Nephron progenitor cell (in vitro differentiated cells): ENCODE measurements around the gene ARMC6.

Experiments used
- DNase-seq: peaks from one replicate; pipeline ENCODE4 v3.0.0; 2021
- H3K27ac Mint-ChIP-seq: 2 replicates; pipeline ENCODE4 v1.8.0; 2021; ENCODE audit warnings: mild to moderate bottlenecking, moderate library complexity, mixed read lengths
- H3K27me3 Mint-ChIP-seq: 2 replicates; pipeline ENCODE4 v1.8.0; 2021; ENCODE audit warnings: mild to moderate bottlenecking, low read depth, mixed read lengths; ENCODE audit not compliant: poor library complexity
- H3K36me3 Mint-ChIP-seq: 2 replicates; pipeline ENCODE4 v1.8.0; 2021; ENCODE audit warnings: low read depth, mixed read lengths
- H3K4me1 Mint-ChIP-seq: 2 replicates; pipeline ENCODE4 v1.8.0; 2021; ENCODE audit warnings: mixed read lengths
- H3K4me3 Mint-ChIP-seq: 2 replicates; pipeline ENCODE4 v1.8.0; 2021; ENCODE audit warnings: mild to moderate bottlenecking, moderate library complexity, mixed read lengths
- H3K9me3 Mint-ChIP-seq: 2 replicates; pipeline ENCODE4 v1.8.0; 2021; ENCODE audit warnings: mild to moderate bottlenecking, moderate library complexity, mixed read lengths
- TF ChIP-seq, protein P1 (sequence below): fragments of 200-600 bp; sonication (generic); IDR thresholded peaks from 2 replicates; pipeline ENCODE4 v1.5.0; 2021; ENCODE audit warnings: antibody characterized with exemption

Gene ARMC6

DNA sequence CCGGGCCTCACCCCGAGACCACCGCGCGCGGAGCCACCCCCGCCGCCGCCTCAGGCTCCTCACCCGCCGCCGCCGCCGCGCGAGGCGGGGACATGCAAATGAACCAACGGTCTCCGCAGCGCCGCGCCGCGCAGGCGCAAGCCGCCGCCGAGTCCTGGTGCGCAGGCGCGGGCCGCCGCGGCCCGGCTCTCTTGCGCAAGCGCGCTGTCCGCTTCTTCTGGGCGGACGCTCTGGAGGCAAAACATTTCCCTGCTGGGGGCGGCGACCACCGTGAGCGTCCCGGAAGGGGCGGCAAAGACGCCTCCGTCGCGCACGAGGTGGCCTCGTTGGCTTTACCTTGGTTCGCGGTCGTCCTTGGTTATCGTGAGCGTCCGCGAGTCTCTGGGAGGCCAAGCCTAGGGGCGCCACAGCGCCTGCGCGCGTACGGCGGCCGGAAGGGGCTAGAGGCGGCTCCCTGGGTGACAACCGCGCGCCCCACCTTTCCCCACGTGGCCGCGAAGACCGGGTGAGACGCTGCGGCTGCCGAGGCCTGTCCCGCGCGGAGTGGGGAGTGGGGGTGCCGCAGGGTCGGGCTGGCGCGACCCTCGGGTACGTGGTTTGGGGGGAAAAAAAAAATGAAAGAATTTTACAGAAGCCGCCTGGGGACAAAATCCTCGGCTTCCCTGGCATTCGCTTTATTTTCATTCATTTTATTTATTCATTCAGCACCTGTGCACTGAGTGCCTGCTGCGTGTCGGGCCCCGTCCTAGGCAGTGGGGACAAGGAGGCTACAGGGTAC is at the start of gene ARMC6, which contains the start of gene SUGP2:
ARMC6 (plus strand) TSS at position 178 of the 778 bp plus-strand sequence. CDS start 607 bp downstream, outside the sequence.
SUGP2 (minus strand) TSS at position 92 of the 778 bp plus-strand sequence. CDS start 2,446 bp downstream, outside the sequence.
- peak within 1 kb of the TSS; percentile 93 for H3K27ac Mint-ChIP-seq
- peaks cover 47% of the 10 kb centered on the region for H3K36me3 Mint-ChIP-seq
- H3K4me3 Mint-ChIP-seq = peak within 1 kb of the TSS; percentile 93
- H3K27me3 Mint-ChIP-seq = no peaks in the 10 kb centered on the region
- H3K9me3 Mint-ChIP-seq = peaks cover 23% of the 10 kb centered on the region
- peak; percentile 90 for DNase-seq
- peaks cover 23% of the 10 kb centered on the region for H3K4me1 Mint-ChIP-seq
- TF ChIP-seq, protein P1, sequence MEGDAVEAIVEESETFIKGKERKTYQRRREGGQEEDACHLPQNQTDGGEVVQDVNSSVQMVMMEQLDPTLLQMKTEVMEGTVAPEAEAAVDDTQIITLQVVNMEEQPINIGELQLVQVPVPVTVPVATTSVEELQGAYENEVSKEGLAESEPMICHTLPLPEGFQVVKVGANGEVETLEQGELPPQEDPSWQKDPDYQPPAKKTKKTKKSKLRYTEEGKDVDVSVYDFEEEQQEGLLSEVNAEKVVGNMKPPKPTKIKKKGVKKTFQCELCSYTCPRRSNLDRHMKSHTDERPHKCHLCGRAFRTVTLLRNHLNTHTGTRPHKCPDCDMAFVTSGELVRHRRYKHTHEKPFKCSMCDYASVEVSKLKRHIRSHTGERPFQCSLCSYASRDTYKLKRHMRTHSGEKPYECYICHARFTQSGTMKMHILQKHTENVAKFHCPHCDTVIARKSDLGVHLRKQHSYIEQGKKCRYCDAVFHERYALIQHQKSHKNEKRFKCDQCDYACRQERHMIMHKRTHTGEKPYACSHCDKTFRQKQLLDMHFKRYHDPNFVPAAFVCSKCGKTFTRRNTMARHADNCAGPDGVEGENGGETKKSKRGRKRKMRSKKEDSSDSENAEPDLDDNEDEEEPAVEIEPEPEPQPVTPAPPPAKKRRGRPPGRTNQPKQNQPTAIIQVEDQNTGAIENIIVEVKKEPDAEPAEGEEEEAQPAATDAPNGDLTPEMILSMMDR = no peak

DNA sequence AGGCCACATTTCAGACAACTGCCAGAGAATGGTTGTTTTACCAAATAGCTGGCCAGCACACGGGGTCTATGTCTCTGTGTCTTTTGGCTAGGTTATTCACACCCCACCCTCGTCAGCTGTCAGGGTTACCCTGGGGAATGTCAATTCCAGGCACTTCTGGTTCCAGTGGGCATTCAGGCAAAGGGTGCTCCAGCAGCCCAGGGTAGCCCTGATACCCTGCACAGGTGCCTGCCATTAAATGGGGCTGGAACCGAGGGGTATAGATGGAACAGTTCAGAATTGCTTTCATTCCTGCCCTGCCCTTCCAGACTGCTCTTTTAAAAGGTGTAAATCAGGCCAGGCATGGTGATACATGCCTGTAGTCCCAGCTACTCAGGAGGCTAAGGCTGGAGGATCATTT is 49.2 kb upstream of the ARMC6 start:
- no peak for DNase-seq
- Mint-ChIP-seq H3K4me1 (no peaks in the 10 kb centered on the region), H3K9me3 (no peaks in the 10 kb centered on the region), H3K27ac (no peak overlapping the region), H3K4me3 (no peak overlapping the region), H3K36me3 (no peaks in the 10 kb centered on the region), H3K27me3 (peaks cover 50% of the 10 kb centered on the region)
- TF ChIP-seq, protein P1 = no peak

DNA sequence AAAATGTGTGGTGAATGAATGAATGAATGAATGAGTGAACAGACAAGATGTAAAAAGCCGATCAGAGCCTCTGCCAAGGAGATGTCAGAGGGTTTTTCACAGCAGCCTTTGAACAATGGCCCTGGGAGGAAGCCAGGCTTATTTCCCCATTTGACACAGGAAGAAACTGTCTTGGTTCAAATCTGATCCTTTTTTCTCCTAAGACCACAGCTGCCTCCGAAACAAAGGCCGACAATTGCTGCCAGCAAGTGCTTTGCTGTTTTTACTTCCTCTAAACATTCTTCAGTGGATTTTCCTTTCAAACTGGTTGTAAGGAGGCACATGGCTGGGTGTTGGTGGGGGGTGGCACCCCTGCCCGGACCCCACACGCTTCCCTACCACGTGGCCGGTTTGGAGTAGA is 48.1 kb upstream of the ARMC6 start:
- no peak for DNase-seq
- TF ChIP-seq, protein P1 = no peak
- Mint-ChIP-seq H3K4me1 (no peaks in the 10 kb centered on the region), H3K4me3 (no peak overlapping the region), H3K27ac (no peak overlapping the region), H3K36me3 (no peaks in the 10 kb centered on the region), H3K9me3 (no peaks in the 10 kb centered on the region), H3K27me3 (peaks cover 44% of the 10 kb centered on the region)

DNA sequence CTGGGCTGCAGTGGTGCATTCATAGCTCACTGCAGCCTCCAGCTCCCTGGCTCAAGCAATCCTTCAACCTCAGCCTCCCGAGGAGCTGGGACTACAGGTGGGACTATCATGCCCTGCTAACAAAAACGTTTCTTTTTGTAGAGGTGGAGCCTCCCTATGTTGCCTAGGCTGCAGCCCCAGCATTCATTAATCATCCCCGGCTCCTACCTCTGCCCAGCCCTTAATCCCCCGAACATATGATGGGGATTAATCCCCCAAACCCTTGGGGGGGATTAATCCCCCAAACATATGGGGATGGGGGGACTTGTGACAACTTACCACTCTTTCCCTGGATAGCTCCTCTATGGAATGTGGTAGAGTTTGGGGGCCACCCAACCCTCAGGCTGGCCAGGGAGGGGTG is 45.9 kb upstream of the ARMC6 start:
- Mint-ChIP-seq H3K9me3 (no peaks in the 10 kb centered on the region), H3K27me3 (peaks cover 32% of the 10 kb centered on the region), H3K4me3 (no peak overlapping the region), H3K36me3 (peaks cover 9% of the 10 kb centered on the region), H3K4me1 (no peaks in the 10 kb centered on the region), H3K27ac (no peak overlapping the region)
- TF ChIP-seq, protein P1 = no peak
- no peak for DNase-seq

DNA sequence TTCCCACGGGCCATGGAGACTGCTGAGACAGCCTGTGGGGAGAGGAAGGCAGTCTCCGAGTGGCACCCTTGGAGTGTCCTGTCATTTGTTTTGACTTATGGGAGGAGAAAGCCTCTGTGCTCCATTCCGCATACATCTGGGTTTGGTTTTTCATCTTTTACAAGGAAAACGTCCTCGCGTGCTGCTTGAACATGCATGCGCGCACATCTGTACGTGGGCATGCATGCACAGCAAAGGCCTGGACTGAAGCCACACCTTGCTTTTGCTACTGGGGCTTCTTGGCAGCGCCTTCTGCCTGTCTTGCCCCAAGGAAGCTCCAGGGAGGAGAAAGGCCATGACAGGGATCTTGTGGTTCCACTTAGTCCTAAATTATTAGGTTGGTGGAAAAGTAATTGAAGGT is 44.1 kb upstream of the ARMC6 start:
- H3K27me3 Mint-ChIP-seq = peaks cover 19% of the 10 kb centered on the region
- no peaks in the 10 kb centered on the region for H3K4me1 Mint-ChIP-seq
- no peak for DNase-seq
- TF ChIP-seq, protein P1 = no peak
- peaks cover 26% of the 10 kb centered on the region for H3K36me3 Mint-ChIP-seq
- no peak overlapping the region for H3K27ac Mint-ChIP-seq
- no peak overlapping the region for H3K4me3 Mint-ChIP-seq
- H3K9me3 Mint-ChIP-seq = no peaks in the 10 kb centered on the region
